ENCODE data around the gene MCM5.

MCM5 gene

GRCh38 chr22:35424761-35425160 lies 24.8 kb downstream of the MCM5 start:
- H3K27ac ChIP-seq = no peak overlapping the region
- no peak overlapping the region for H3K4me3 ChIP-seq
- DNase-seq (ENCODE audit: low read depth, low spot score) = no peak
- H3K9ac ChIP-seq (ENCODE audit: insufficient read length) = no peak overlapping the region
- TF ChIP-seq FOXP2 (optimal IDR thresholded peaks at IDR 0.05; ENCODE audit: control extremely low read depth, extremely low read length, insufficient read depth) = no peak
- no peak for TF ChIP-seq EZH2 (IDR thresholded peaks at IDR 0.05)
- TF ChIP-seq POLR2AphosphoS5 (IDR thresholded peaks at IDR 0.05; ENCODE audit: borderline replicate concordance, low read depth, low read length) = no peak
- H3K36me3 ChIP-seq (ENCODE audit: insufficient read depth, low read length) = peaks cover 73% of the 10 kb centered on the region
- H3K9me3 ChIP-seq (ENCODE audit: low read depth, low read length) = no peaks in the 10 kb centered on the region

GRCh38 chr22:35425546-35425945 lies 25.6 kb downstream of the MCM5 start:
- H3K4me3 ChIP-seq = no peak overlapping the region
- H3K9me3 ChIP-seq (ENCODE audit: low read depth, low read length) = no peaks in the 10 kb centered on the region
- TF ChIP-seq POLR2AphosphoS5 (IDR thresholded peaks at IDR 0.05; ENCODE audit: borderline replicate concordance, low read depth, low read length) = no peak
- TF ChIP-seq FOXP2 (optimal IDR thresholded peaks at IDR 0.05; ENCODE audit: control extremely low read depth, extremely low read length, insufficient read depth) = no peak
- TF ChIP-seq EZH2 (IDR thresholded peaks at IDR 0.05) = no peak
- DNase-seq (ENCODE audit: low read depth, low spot score) = no peak
- H3K9ac ChIP-seq (ENCODE audit: insufficient read length) = no peak overlapping the region
- H3K36me3 ChIP-seq (ENCODE audit: insufficient read depth, low read length) = peaks cover 66% of the 10 kb centered on the region
- H3K27ac ChIP-seq = no peak overlapping the region

DNA sequence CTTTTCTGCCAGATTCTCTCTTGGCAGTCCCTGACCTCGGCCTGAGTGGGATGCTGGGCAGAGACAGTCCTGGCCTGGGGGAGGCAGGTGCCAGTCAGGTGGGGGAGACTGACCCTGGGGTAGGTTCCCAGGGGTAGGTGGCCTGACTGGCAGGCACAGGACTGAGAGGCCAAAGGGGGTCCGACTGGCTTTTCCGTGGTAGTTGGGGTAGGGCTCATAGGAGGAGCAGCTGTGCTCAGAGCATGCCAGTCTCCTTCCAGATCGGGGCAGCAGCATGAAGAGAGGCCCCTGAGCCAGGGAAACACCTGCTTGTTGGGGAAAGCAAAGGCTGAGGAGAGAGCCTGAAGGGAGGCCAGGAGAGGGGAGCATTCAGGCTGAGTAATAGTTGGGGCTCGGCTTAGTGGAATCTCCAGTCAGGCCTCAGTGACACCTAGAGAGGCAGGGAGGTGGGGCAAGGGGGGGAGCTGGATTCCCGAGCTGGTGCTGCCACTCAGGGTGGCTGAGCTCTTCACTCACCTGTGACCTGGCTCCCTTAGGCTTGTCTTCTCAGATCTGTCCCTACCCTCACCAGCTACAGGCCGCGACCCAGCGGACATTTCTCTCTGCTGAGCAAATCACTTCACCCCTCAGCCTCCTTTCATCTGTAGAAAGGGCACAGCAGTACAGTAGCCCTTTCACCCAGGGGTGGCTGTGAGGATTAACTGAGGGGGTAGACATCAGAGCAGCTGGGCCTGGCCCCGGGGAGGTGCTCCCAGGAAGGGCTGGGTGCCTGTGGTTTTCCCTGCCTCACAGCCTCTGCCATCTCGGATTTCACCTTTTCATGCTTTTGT lies 26.2 kb downstream of the MCM5 start:
- TF ChIP-seq POLR2AphosphoS5 (IDR thresholded peaks at IDR 0.05; ENCODE audit: borderline replicate concordance, low read depth, low read length) (no peak), FOXP2 (optimal IDR thresholded peaks at IDR 0.05; ENCODE audit: control extremely low read depth, extremely low read length, insufficient read depth) (no peak), EZH2 (IDR thresholded peaks at IDR 0.05) (no peak)

DNA sequence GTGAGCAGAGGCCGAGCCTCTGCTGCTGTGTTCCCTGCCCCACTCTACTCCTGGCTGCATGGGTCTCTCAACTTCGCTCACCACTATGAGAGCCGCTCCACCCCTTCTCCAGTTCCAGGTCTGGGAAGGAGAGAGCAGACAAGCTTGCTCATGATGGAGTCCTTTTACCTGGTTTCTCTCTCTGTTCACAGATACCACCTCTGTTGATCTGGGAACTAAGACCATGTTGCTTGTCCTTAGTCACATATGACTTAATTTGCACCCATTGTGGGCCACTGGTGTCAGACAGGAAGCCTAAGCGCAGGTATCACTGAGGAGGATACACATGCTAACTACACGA lies 26.8 kb downstream of the MCM5 start:
- no peak for TF ChIP-seq FOXP2 (optimal IDR thresholded peaks at IDR 0.05; ENCODE audit: control extremely low read depth, extremely low read length, insufficient read depth)
- Histone ChIP-seq H3K36me3 (ENCODE audit: insufficient read depth, low read length) (peaks cover 62% of the 10 kb centered on the region), H3K9ac (ENCODE audit: insufficient read length) (no peak overlapping the region)

More for the DNA sequence above, 26.2 kb downstream of the MCM5 start:
- DNase-seq (ENCODE audit: low read depth, low spot score) = no peak
- H3K4me3 ChIP-seq = no peak overlapping the region
- no peak overlapping the region for H3K9ac ChIP-seq (ENCODE audit: insufficient read length)
- H3K9me3 ChIP-seq (ENCODE audit: low read depth, low read length) = no peaks in the 10 kb centered on the region
- H3K36me3 ChIP-seq (ENCODE audit: insufficient read depth, low read length) = peaks cover 62% of the 10 kb centered on the region
- H3K27ac ChIP-seq = peak overlapping the region; percentile 63

DNA sequence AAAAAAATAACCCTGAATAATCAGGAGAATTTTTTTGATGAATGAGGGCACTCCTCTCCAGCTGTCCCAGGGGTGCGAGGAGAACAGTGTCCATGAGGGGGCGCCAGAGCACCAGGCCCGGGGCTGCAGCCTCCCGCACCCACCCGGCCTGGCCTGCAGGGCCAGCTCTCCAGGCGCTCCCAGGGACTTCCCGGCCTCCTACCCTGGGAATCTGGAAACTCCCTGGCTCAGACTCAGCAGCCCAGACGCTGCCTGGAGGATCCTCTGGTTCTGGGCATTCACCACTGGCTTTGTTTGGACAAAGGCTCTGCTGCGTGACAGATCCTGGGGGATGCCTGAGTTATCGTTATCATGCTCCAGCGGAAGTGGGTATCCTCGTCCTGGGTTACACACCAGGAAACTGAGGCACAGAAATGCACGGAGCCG lies 31.0 kb downstream of the MCM5 start:
- peaks cover 53% of the 10 kb centered on the region for H3K36me3 ChIP-seq (ENCODE audit: insufficient read depth, low read length)

More for the DNA sequence above, 26.8 kb downstream of the MCM5 start:
- DNase-seq (ENCODE audit: low read depth, low spot score) = no peak
- Histone ChIP-seq H3K9me3 (ENCODE audit: low read depth, low read length) (no peaks in the 10 kb centered on the region), H3K4me3 (no peak overlapping the region), H3K27ac (peak overlapping the region; percentile 63)

GRCh38 chr22:35431483-35432227 lies 31.7 kb downstream of the MCM5 start:
- no peak for DNase-seq (ENCODE audit: low read depth, low spot score)
- H3K4me3 ChIP-seq = no peak overlapping the region
- H3K9me3 ChIP-seq (ENCODE audit: low read depth, low read length) = no peaks in the 10 kb centered on the region
- TF ChIP-seq POLR2AphosphoS5 (IDR thresholded peaks at IDR 0.05; ENCODE audit: borderline replicate concordance, low read depth, low read length) (no peak), EZH2 (IDR thresholded peaks at IDR 0.05) (no peak), FOXP2 (optimal IDR thresholded peaks at IDR 0.05; ENCODE audit: control extremely low read depth, extremely low read length, insufficient read depth) (no peak)
- H3K36me3 ChIP-seq (ENCODE audit: insufficient read depth, low read length) = peaks cover 47% of the 10 kb centered on the region
- H3K9ac ChIP-seq (ENCODE audit: insufficient read length) = no peak overlapping the region
- no peak overlapping the region for H3K27ac ChIP-seq

More for the DNA sequence above, 31.0 kb downstream of the MCM5 start:
- no peak for DNase-seq (ENCODE audit: low read depth, low spot score)
- no peak overlapping the region for H3K9ac ChIP-seq (ENCODE audit: insufficient read length)
- H3K9me3 ChIP-seq (ENCODE audit: low read depth, low read length) = no peaks in the 10 kb centered on the region
- no peak for TF ChIP-seq EZH2 (IDR thresholded peaks at IDR 0.05)
- no peak for TF ChIP-seq POLR2AphosphoS5 (IDR thresholded peaks at IDR 0.05; ENCODE audit: borderline replicate concordance, low read depth, low read length)
- TF ChIP-seq FOXP2 (optimal IDR thresholded peaks at IDR 0.05; ENCODE audit: control extremely low read depth, extremely low read length, insufficient read depth) = no peak
- H3K4me3 ChIP-seq = no peak overlapping the region
- H3K27ac ChIP-seq = no peak overlapping the region

- Histone ChIP-seq H3K4me3 (no peak overlapping the region), H3K27ac (no peak overlapping the region), H3K9me3 (ENCODE audit: low read depth, low read length) (no peaks in the 10 kb centered on the region), H3K9ac (ENCODE audit: insufficient read length) (no peak overlapping the region), H3K36me3 (ENCODE audit: insufficient read depth, low read length) (peaks cover 42% of the 10 kb centered on the region)
- TF ChIP-seq FOXP2 (optimal IDR thresholded peaks at IDR 0.05; ENCODE audit: control extremely low read depth, extremely low read length, insufficient read depth) = no peak
- TF ChIP-seq POLR2AphosphoS5 (IDR thresholded peaks at IDR 0.05; ENCODE audit: borderline replicate concordance, low read depth, low read length) = no peak
- no peak for TF ChIP-seq EZH2 (IDR thresholded peaks at IDR 0.05)
- no peak for DNase-seq (ENCODE audit: low read depth, low spot score)
Measured at GRCh38 chr22:35432228-35432905, 32.4 kb downstream of the MCM5 start.

- peaks cover 37% of the 10 kb centered on the region for H3K36me3 ChIP-seq (ENCODE audit: insufficient read depth, low read length)
- TF ChIP-seq EZH2 (IDR thresholded peaks at IDR 0.05) (no peak), POLR2AphosphoS5 (IDR thresholded peaks at IDR 0.05; ENCODE audit: borderline replicate concordance, low read depth, low read length) (no peak), FOXP2 (optimal IDR thresholded peaks at IDR 0.05; ENCODE audit: control extremely low read depth, extremely low read length, insufficient read depth) (no peak)
Measured at GRCh38 chr22:35434061-35434710, 34.2 kb downstream of the MCM5 start.

More at GRCh38 chr22:35434061-35434710, 34.2 kb downstream of the MCM5 start:
- Histone ChIP-seq H3K9me3 (ENCODE audit: low read depth, low read length) (no peaks in the 10 kb centered on the region), H3K4me3 (no peak overlapping the region), H3K27ac (no peak overlapping the region), H3K9ac (ENCODE audit: insufficient read length) (no peak overlapping the region)
- DNase-seq (ENCODE audit: low read depth, low spot score) = no peak
